GM21576 (cell line): ENCODE data around the gene ZNF292.
"Not testable (repeated sequence)": the region's sequence is repeated elsewhere in the genome, so short reads cannot be mapped to it uniquely, and the experiment has no call there.

Source experiments
- ATAC-seq: cut with Tn5 transposase; IDR thresholded peaks from one replicate; pipeline ENCODE4 v1.9.1; 2021; ENCODE audit warnings: mild to moderate bottlenecking, moderate library complexity; ENCODE audit not compliant: unreplicated experiment

Gene ZNF292

DNA sequence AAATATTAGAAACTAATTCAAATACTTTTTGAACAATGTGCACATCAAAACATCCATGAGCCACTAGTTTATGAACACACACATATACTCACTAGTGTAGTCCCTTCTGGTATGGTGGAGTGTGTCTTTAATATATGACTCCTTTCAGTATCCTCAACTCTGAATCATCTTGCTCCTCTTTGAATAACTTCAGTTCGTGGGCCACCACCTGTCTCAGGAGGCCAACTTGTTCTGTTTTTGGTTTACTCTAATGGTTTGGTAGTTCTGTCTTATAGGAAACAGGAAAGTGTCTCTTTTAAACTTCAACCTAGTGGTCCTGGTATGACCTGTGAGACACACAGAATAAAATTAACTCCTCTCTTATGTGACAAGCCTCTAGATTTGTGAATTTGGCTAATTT, 55.6 kb downstream of the ZNF292 start:
- ATAC-seq, result peak; percentile 91

GRCh38 chr6:87212596-87212995, 57.2 kb downstream of the ZNF292 start:
- no peak for ATAC-seq

GRCh38 chr6:87213364-87213763, 58.0 kb downstream of the ZNF292 start:
- no peak for ATAC-seq

- no peak for ATAC-seq
These were observed 59.5 kb downstream of the ZNF292 start for GRCh38 chr6:87214831-87215230.

- no peak for ATAC-seq
These were observed 65.6 kb downstream of the ZNF292 start for GRCh38 chr6:87220997-87221396.

- ATAC-seq, result no peak
These were observed 67.3 kb downstream of the ZNF292 start for GRCh38 chr6:87222676-87223075.

GRCh38 chr6:87224971-87225370, 69.6 kb downstream of the ZNF292 start:
- no peak for ATAC-seq

DNA sequence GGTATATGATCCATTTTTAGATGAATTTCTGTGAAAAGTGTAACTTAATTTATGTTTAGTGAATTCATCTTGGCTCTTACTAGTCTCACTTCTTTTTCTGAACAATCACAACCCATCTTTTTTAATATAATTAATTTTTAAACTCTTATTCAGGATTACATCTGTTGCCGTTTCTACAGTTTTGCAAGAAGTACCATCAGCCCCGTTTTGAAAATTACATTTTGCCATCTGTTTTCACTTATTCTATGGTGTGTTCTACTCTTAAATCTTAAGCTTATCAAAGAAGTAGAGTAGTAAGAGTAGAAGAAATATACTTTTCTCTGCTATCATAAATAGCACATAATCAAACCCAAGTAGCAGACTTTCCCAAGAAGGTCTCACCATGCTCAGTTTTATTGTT, 70.1 kb downstream of the ZNF292 start:
- ATAC-seq, result no peak

DNA sequence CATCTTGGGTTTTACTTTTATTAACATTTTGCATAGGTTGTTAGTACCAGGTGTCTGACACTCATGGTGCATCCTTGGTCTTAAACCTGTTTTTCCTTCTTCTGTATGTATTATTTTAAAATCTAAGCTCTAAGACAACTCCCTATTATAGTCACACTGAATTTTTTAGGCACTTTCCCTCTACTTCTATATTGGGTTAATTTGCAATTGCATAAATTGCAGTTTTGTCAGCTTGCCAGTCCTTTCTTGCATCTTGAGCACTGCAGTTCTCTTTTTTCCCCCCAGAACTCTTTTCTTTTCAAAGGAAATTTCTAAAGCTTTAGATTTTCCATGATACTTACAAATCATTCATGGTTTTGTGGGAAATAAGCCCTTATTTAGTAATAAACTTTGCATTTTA, 70.6 kb downstream of the ZNF292 start:
- no peak for ATAC-seq

DNA sequence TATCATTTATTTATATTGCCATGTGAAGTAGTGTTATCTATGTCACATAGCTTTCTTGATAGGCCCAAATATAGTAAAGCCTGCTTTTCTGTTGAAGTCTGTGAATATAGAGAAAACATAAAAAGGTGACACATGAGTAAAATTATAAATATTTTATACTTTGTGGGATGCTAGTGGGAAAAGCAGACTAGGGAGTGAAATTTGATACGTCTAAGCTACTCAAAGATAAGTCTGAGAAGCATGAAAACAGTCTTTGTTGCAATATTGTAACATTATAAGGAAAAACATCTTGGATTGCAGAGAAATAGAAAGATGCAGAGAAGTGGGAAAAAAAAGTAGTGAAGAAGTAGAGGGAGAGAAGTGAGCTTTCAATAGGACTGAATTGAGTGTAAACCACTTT, 75.4 kb downstream of the ZNF292 start:
- ATAC-seq, result no peak

DNA sequence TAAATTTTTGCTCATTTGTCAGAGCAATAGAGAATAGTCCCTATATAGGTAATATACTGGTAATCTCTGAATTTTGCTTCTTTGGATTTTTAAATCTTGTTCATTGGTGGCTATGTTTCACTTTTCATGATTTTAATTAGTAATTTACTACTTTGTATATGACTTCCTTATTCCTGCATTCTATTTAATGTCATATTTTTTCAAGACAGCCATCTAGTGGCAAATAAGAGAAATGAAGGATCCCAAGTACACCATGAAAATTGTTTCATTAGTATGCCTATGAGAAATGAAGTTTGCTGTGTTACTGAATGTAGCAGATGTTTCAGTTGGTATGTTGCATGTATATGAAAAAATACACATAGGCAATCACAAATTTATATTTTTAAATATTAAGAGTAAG, 82.4 kb downstream of the ZNF292 start:
- no peak for ATAC-seq

DNA sequence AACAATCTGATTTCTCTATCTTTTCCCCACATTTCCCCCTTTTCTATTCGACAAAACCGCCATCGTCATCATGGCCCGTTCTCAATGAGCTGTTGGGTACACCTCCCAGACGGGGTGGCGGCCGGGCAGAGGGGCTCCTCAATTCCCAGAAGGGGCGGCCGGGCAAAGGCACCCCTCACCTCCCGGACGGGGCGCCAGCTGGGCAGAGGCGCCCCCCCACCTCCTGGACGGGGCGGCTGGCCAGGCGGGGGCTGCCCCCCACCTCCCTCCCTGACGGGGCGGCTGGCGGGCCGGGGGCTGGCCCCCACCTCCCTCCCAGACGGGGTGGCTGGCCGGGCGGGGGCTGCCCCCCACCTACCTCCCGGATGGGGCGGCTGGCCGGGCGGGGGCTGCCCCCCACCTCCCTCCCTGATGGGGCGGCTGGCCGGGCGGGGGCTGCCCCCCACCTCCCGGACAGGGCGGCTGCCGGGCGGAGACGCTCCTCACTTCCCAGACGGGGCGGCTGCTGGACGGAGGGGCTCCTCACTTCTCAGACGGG, 83.8 kb downstream of the ZNF292 start:
- not testable (repeated sequence) for ATAC-seq

DNA sequence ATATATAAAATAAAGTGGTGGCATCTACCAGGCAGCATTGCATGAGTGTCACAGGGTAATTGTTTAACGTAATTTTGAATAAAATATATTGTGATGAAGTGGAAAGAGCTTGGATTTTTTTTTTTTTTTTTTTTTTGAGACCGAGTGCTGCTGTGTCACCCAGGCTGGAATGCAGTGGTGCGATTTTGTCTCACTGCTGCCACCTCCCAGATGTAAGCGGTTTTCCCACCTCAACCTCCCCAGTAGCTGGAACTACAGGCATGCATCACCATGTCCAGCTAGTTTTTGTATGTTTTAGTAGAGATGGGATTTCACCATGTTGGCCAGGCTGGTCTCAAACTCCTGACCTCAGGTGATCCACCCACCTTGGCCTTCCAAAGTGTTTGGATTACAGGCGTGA, 85.9 kb downstream of the ZNF292 start:
- no peak for ATAC-seq

DNA sequence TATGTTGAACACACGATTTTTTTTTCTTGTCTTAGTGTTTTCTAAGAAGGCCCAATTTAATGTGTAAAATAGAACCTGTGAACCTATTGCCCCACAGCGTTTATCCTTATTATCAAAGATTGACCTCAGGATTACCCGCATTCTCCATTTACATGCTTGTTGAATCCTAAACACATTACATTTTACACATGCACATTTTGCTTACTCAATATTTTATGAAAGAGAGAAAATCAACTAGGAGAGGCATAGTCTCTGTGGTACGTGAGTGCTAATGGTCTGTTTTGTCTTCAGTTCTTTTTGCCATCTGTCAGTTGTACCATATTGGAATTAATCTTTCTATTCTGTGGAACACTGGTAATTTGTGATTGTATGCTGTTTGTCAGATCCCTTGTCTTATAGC, 86.9 kb downstream of the ZNF292 start:
- ATAC-seq, result no peak

DNA sequence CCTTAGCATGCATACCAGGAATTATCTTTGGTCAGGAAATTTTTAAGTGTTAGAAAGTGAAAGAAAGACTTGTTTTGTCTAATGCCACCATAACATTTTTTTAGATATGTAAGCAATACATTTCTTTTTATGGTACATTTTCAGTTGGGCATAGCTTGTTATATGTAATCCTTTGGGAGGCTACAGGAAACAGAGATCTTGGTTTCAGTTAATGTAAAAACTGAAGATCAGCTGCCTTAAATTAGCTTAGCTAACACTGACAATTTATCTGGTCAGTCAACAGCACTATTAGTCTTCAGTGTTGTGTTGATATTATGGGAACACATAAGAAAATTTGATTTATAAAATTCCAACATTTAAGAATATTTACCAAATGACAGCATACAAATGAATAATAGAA, 88.4 kb downstream of the ZNF292 start:
- ATAC-seq, result no peak

DNA sequence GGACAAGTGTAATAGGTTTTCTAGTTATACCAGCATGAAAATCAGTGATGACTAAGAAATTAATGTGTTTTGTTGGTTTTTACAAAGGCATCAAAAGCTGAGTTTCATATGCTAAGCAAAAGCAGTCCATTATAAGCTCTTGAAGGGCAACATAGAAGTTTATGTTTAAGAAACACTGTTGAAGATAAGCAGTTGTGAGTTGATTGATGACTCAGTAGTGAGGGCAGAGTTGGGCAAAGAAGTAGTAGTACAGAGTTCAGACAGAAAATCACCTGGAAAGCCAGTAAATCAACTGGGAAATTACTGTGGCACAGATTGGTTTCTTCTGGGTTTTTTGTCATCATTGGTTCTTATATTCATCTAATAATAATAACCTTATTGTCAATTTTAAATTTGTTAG, 89.0 kb downstream of the ZNF292 start:
- no peak for ATAC-seq

DNA sequence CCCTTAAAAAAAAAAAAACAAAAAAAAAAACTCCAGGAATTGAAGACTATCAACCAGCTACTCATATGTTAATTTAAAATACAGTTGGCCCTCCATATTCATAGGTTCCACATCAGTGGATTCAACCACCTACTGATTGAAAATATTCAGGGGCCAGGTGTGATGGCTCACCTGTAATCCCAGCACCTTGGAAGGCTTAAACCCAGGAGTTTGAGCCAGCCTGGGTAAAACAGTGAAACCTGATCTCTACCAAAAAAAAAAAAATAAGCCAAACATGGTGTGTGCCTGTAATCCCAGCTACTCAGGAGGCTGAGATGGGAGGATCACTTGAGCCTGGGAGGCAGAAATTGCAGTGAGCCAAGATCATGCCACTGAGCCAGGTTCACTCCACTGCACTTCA, 94.7 kb downstream of the ZNF292 start:
- ATAC-seq, result no peak

DNA sequence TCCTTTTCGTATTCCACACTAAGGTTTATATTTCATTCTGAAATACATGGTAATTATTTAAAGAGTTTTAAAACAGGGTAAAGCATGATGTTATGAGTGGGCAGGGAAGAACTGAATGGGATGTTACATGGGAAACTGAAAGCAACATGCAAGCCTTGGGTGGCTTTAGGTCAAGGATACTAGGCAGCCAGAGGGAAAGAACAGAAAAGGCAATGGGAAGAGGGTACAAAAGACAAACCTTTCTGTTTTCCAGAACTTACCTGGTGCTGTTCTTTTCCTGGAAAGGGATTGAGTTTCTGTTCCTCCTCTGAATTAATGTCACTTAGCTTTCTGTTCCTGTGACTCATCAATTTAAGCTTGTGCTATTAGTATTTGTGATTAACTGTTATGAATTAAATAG, 95.9 kb downstream of the ZNF292 start:
- no peak for ATAC-seq

GRCh38 chr6:87251725-87252124, 96.4 kb downstream of the ZNF292 start:
- ATAC-seq, result no peak

DNA sequence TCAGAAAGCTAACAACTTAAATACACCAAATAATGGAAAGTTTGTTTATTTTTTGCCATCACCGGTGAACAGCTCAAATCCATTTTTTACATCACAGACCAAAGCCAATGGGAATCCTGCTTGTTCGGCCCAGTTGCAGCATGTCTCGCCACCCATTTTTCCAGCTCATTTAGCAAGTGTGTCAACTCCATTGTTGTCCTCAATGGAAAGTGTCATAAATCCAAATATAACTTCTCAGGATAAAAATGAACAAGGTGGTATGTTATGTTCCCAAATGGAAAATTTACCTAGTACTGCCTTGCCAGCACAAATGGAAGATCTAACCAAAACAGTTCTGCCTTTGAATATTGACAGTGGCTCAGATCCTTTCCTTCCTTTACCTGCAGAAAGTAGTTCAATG, 101.7 kb downstream of the ZNF292 start:
- no peak for ATAC-seq

GRCh38 chr6:87257565-87257964, 102.2 kb downstream of the ZNF292 start:
- ATAC-seq, result no peak

- no peak for ATAC-seq
These were observed 102.6 kb downstream of the ZNF292 start for GRCh38 chr6:87257975-87258374.

- ATAC-seq, result no peak
These were observed 104.4 kb downstream of the ZNF292 start for GRCh38 chr6:87259791-87260190.

- no peak for ATAC-seq
These were observed 106.2 kb downstream of the ZNF292 start for GRCh38 chr6:87261534-87261933.
